Stimulated activated CD4-positive, alpha-beta T cell treated with anti-CD3 and anti-CD28 coated beads, Interleukin-15, amount 100 ng/mL, for 24 hours (primary cell): ENCODE data around the gene SHISA6.

Source experiments
- DNase-seq: peaks from one replicate; pipeline ENCODE4 v3.0.0-alpha.2; 2020

SHISA6 gene

DNA sequence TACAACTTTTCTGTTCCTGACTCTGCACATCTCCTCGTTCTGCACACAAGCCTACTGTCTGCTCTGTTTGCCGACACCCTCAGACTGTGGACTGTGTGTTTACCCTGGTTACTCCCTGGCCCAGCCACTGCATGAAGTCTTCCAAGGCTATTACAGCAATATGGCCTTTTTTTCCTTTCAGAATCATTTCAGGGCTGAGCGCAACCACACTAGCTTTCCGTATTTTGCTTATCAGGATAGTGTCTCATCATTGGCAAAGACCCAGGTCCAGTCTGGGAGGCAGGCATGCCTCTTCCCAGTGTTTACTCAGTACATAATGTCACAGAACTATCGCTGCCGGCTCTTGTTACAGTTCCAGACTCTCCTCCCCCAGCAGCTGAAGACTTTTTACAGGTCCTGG, 367.4 kb downstream of the SHISA6 start:
- no peak for DNase-seq

DNA sequence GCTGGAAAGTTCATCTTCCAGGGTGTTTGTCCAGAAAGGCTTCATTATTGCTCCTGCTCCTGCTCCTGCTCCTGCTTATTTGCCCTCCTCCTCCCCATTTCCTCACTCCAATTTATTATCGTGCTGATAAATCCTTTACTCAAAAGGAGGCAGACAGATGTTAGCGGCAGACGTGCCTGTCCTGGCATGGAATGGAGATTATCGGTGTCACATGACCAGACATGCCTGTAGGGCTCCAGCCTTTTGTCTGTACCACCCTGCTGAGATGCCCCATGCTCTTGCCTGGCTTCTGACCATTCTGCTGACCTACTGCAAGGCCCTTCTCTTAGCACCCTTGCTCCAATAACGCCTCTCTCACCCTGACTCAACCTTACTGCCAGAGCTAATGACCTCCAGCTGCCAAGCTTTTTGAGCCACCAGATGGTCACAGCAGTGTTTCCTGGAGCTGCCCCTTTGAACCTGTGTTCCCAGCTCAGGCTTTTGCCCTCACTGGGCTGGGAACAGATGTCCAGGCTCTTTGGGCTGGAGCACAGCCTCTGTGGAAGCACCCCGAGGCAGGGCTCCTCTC, 370.1 kb downstream of the SHISA6 start:
- no peak for DNase-seq

GRCh38 chr17:11612956-11613355, 371.9 kb downstream of the SHISA6 start:
- DNase-seq = no peak
